Common myeloid progenitor, CD34-positive (primary cell): ENCODE measurements around the gene KCNIP3.

Experiments
- CTCF ChIA-PET: fragments of 350-600 bp; sonication (Branson Sonifier 250); formaldehyde crosslinking; loops from one replicate; lab custom pipeline; 2021; ENCODE audit warnings: antibody characterized with exemption; lab: Charles Lee
- POLR2A ChIA-PET: fragments of 350-600 bp; sonication (Branson Sonifier 250); formaldehyde crosslinking; loops from one replicate; lab custom pipeline; 2021; ENCODE audit warnings: antibody characterized with exemption; lab: Charles Lee
- DNase-seq, 3 donors: peaks; one replicate each; pipeline versions ENCODE4 v3.0.0 to v3.0.0-alpha.2; 2013
- H3K27ac ChIP-seq, 2 experiments: 1 replicate in 1 of 2; 2 replicates in 1 of 2; pipeline ENCODE4 v1.7.0; 2013; ENCODE audit warnings: inconsistent platforms in 2 of 2, low read length in 2 of 2, mild to moderate bottlenecking in 2 of 2, low read depth in 1 of 2, moderate library complexity in 1 of 2; ENCODE audit not compliant: severe bottlenecking in 2 of 2, insufficient read depth in 1 of 2, poor library complexity in 1 of 2
- H3K27me3 ChIP-seq, 5 experiments: replicated peaks in 2 of 5; 1 replicate in 3 of 5; 2 replicates in 2 of 5; pipeline versions ENCODE4 v1.6.1 to v1.7.0; 2013; ENCODE audit warnings: low read length in 4 of 5, mild to moderate bottlenecking in 2 of 5, moderate library complexity in 2 of 5, inconsistent platforms in 1 of 5; ENCODE audit not compliant: insufficient read depth in 5 of 5, control insufficient read depth in 4 of 5
- H3K36me3 ChIP-seq, 4 experiments: 1 replicate in 2 of 4; 2 replicates in 2 of 4; pipeline versions ENCODE4 v1.6.1 to v1.7.0; 2013; ENCODE audit warnings: low read length in 3 of 4, control low read depth in 1 of 4, mild to moderate bottlenecking in 1 of 4; ENCODE audit not compliant: control insufficient read depth in 4 of 4, insufficient read depth in 4 of 4
- H3K4me1 ChIP-seq, 4 experiments: 1 replicate in 3 of 4; 2 replicates in 1 of 4; pipeline versions ENCODE4 v1.6.1 to v1.7.1; 2013; ENCODE audit warnings: low read length in 3 of 4, mild to moderate bottlenecking in 3 of 4, control low read depth in 1 of 4, inconsistent platforms in 1 of 4, moderate library complexity in 1 of 4; ENCODE audit not compliant: control insufficient read depth in 4 of 4, insufficient read depth in 4 of 4; ENCODE audit errors: control extremely low read depth in 1 of 4
- H3K4me3 ChIP-seq, 7 experiments: 1 replicate in 4 of 7; 2 replicates in 3 of 7; pipeline versions ENCODE4 v1.5.1 to v1.7.0; 2013; ENCODE audit warnings: mild to moderate bottlenecking in 7 of 7, low read length in 6 of 7, moderate library complexity in 6 of 7, inconsistent platforms in 2 of 7, low read depth in 2 of 7, control low read depth in 1 of 7; ENCODE audit not compliant: insufficient read depth in 4 of 7, control insufficient read depth in 1 of 7; ENCODE audit errors: extremely low read depth in 1 of 7
- H3K9me3 ChIP-seq, 5 experiments: 1 replicate in 4 of 5; 2 replicates in 1 of 5; pipeline versions ENCODE4 v1.6.1 to v1.7.1; 2013; ENCODE audit warnings: low read length in 4 of 5, mild to moderate bottlenecking in 2 of 5, inconsistent platforms in 1 of 5, low read depth in 1 of 5, moderate library complexity in 1 of 5; ENCODE audit not compliant: control insufficient read depth in 4 of 5, insufficient read depth in 2 of 5; ENCODE audit errors: control extremely low read depth in 1 of 5
- WGBS: methylation state at CpG from one replicate; pipeline ENCODE4 v1.1.5; 2013; ENCODE audit not compliant: insufficient coverage; 5-methylcytosine and 5-hydroxymethylcytosine counted together

KCNIP3 gene

DNA sequence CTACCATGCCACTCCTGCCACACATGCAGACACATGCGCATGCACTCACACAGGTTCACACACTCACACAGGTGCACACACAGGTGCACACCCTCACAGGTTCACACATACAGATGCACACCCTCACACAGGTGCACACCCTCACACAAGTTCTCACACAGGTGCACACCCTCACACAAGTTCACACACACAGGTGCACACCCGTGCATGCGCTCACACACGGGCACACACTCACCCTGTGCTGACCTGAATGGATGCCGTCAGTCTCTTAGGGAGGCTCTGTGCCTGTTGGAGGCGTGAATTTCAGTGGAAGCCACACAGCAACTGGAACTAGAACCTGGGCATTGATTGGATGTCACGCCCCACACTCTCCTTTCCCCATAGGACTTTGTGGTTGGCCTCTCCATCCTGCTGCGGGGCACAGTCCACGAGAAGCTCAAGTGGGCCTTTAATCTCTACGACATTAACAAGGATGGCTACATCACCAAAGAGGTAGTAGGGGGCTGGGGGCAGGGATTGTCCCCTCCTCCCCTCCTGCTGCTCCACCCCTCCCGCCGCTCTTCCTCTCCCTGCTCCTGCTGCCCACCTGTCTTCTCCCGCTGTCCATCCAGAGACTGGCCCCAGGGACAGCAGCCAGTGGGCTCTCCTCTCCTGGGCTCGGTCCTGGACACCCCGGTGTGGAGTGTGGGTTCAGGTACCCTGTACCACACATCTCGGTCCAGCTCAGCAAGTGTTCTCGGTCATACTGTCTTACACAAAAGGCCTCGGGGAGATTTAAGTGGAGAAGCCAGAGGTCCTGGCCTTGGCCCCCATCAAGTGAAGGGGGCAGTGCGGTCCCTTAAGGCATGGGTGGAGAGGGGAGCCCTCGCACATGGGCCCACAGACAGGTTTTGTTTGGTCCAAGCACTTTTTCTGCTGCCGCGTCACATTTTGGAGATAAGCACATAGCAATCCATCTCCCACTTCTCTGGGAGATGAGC, 84.4 kb downstream of the KCNIP3 start:
- ChIA-PET CTCF (interaction anchor here (2.3 kb wide), 1 partner anchor 8 kb away, joined by 12 read pairs; no protein-coding TSS in a partner anchor), POLR2A (no interaction called here)
- H3K4me3 ChIP-seq, result no peak overlapping the region
- no peak for DNase-seq
- WGBS, result 94% methylated on average over 20 of the region's 22 CpGs
- peaks cover 0 to 2% (median 0%) of the 10 kb centered on the region in 4 experiments for H3K4me1 ChIP-seq
- peaks cover 0 to 6% (median 0%) of the 10 kb centered on the region in 5 experiments for H3K27me3 ChIP-seq
- no peak overlapping the region for H3K27ac ChIP-seq
- no peaks in the 10 kb centered on the region for H3K36me3 ChIP-seq
- no peaks in the 10 kb centered on the region for H3K9me3 ChIP-seq

DNA sequence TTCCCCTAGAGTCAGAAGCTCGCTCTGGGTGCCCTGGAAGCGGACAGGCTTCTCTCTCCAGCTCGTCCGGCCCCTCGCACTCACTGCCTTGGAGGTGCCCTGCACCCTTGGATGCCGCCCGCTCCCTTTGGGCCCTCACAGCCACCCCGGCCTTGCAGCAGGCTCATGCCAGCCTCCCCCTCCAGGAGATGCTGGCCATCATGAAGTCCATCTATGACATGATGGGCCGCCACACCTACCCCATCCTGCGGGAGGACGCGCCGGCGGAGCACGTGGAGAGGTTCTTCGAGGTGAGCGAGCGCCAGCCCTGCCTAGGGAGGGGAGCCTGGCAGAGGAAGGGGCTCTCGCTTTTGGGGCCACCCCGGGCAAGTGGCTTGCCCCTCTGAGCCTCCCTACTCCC, 85.0 kb downstream of the KCNIP3 start:
- Histone ChIP-seq H3K27me3 (peaks cover 0 to 6% (median 0%) of the 10 kb centered on the region in 5 experiments), H3K36me3 (no peaks in the 10 kb centered on the region), H3K4me1 (peaks cover 0 to 2% (median 0%) of the 10 kb centered on the region in 4 experiments), H3K27ac (no peak overlapping the region), H3K4me3 (no peak overlapping the region), H3K9me3 (no peaks in the 10 kb centered on the region)
- POLR2A ChIA-PET, result no interaction called here
- WGBS, result 97% methylated on average over 18 of the region's 20 CpGs
- no peak for DNase-seq
- CTCF ChIA-PET, result no interaction called here

DNA sequence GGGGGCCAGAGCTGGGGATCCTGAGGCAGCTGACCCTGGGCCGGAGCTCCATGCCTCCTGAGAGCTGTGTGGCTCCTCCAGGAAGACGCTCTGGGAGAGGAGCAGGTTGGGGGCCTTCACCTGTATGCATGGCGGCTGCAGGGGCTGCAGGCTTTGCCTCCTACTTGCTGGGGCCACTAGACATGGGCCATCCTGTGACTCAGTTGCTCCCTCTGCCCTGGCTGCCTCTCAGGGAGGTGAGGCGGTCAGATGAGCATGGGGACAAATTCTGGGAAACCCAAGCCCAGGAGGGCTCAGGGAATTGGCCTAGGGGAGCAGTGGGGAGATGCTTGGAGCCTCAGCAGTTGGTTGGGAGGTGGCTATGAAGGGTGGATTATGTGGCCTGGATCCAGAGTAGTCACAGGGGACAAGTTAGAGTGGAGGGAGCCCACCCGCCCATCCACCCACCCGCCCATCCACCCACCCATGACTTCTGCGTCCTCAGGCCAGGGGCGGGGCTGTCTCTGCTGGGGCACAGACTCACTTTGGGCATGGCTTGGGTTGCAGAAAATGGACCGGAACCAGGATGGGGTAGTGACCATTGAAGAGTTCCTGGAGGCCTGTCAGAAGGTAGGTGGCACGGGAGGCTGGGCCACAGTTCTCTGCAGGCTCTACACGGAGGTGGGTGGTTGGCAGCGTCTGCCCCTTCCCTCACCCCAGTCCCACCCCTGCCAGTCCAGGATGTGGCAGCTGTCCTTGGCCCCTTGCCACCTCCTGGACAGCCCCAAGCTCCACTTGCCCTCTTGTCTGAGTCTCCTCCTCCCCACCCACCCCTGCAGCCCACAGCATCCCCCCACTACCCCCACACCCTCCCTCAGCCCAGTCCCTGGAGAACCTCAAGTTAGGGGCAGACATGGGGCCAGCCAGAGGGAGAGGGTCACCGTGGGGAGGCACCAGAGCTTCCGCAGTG, 85.8 kb downstream of the KCNIP3 start:
- Histone ChIP-seq H3K27me3 (peaks cover 0 to 6% (median 0%) of the 10 kb centered on the region in 5 experiments), H3K36me3 (no peaks in the 10 kb centered on the region), H3K27ac (no peak overlapping the region), H3K4me3 (no peak overlapping the region), H3K9me3 (no peaks in the 10 kb centered on the region), H3K4me1 (peaks cover 0 to 2% (median 0%) of the 10 kb centered on the region in 4 experiments)
- 96% methylated on average over 8 of the region's 14 CpGs for WGBS
- POLR2A ChIA-PET, result no interaction called here
- DNase-seq, result no peak
- CTCF ChIA-PET, result interaction anchor here (0.7 kb wide), 1 partner anchor 346 kb away, joined by 3 read pairs; no protein-coding TSS in a partner anchor

DNA sequence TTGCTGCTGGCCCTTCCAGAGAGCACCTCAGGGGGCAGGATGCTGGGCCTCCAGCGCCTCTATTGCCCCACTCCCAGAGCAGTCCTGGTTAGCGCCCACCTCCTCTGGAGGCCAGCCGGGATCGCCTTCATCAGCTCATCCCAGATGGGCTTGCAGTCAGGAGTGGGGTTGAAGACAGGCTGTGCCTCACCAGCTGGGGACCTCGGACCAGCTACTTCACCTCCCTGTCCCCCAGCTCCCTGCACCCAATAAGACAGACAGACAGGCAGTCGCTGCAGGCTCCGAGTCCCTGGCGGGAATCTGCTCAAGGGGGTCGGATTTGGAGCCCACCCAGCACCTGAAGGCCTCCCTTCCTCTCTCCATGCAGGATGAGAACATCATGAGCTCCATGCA, 86.5 kb downstream of the KCNIP3 start:
- no peak overlapping the region for H3K4me3 ChIP-seq
- H3K4me1 ChIP-seq, result peaks cover 0 to 2% (median 0%) of the 10 kb centered on the region in 4 experiments
- no peak overlapping the region for H3K27ac ChIP-seq
- H3K36me3 ChIP-seq, result no peaks in the 10 kb centered on the region
- DNase-seq, result no peak
- no peaks in the 10 kb centered on the region for H3K9me3 ChIP-seq
- POLR2A ChIA-PET, result no interaction called here
- CTCF ChIA-PET, result interaction anchor here (0.7 kb wide), 1 partner anchor 345 kb away, joined by 3 read pairs; no protein-coding TSS in a partner anchor
- peaks cover 0 to 9% (median 0%) of the 10 kb centered on the region in 5 experiments for H3K27me3 ChIP-seq
- 96% methylated on average over 9 of the region's 9 CpGs for WGBS

DNA sequence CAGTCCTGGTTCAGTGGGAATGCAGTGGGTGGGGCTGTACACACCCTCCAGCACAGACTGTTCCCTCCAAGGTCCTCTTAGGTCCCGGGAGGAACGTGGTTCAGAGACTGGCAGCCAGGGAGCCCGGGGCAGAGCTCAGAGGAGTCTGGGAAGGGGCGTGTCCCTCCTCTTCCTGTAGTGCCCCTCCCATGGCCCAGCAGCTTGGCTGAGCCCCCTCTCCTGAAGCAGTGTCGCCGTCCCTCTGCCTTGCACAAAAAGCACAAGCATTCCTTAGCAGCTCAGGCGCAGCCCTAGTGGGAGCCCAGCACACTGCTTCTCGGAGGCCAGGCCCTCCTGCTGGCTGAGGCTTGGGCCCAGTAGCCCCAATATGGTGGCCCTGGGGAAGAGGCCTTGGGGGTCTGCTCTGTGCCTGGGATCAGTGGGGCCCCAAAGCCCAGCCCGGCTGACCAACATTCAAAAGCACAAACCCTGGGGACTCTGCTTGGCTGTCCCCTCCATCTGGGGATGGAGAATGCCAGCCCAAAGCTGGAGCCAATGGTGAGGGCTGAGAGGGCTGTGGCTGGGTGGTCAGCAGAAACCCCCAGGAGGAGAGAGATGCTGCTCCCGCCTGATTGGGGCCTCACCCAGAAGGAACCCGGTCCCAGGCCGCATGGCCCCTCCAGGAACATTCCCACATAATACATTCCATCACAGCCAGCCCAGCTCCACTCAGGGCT, 87.9 kb downstream of the KCNIP3 start:
- CTCF ChIA-PET, result interaction anchor here (1.1 kb wide), 1 partner anchor 17 kb away, joined by 3 read pairs; no protein-coding TSS in a partner anchor
- POLR2A ChIA-PET, result no interaction called here
- DNase-seq, result no peak
- H3K4me3 ChIP-seq, result no peak overlapping the region
- 80% methylated on average over 10 of the region's 12 CpGs for WGBS
- H3K36me3 ChIP-seq, result no peaks in the 10 kb centered on the region
- no peak overlapping the region for H3K27ac ChIP-seq
- peaks cover 0 to 10% (median 0%) of the 10 kb centered on the region in 5 experiments for H3K27me3 ChIP-seq
- H3K4me1 ChIP-seq, result no peaks in the 10 kb centered on the region
- no peaks in the 10 kb centered on the region for H3K9me3 ChIP-seq

DNA sequence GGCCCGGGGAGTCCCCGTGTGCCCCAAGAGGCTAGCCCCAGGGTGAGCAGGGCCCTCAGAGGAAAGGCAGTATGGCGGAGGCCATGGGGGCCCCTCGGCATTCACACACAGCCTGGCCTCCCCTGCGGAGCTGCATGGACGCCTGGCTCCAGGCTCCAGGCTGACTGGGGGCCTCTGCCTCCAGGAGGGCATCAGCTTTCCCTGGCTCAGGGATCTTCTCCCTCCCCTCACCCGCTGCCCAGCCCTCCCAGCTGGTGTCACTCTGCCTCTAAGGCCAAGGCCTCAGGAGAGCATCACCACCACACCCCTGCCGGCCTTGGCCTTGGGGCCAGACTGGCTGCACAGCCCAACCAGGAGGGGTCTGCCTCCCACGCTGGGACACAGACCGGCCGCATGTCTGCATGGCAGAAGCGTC, 88.4 kb downstream of the KCNIP3 start:
- POLR2A ChIA-PET, result no interaction called here
- H3K27ac ChIP-seq, result no peak overlapping the region
- no peak overlapping the region for H3K4me3 ChIP-seq
- H3K27me3 ChIP-seq, result peaks cover 0 to 10% (median 0%) of the 10 kb centered on the region in 5 experiments
- CTCF ChIA-PET, result interaction anchor here (0.9 to 1.1 kb wide), 2 partner anchors 10 to 16 kb away, joined by 3 to 5 read pairs; no protein-coding TSS in a partner anchor
- WGBS, result 94% methylated on average over 6 of the region's 12 CpGs
- no peaks in the 10 kb centered on the region for H3K9me3 ChIP-seq
- no peak for DNase-seq
- H3K4me1 ChIP-seq, result no peaks in the 10 kb centered on the region
- no peaks in the 10 kb centered on the region for H3K36me3 ChIP-seq
